Measurements from ENCODE around the gene ANAPC7.

ANAPC7 gene, protein sequence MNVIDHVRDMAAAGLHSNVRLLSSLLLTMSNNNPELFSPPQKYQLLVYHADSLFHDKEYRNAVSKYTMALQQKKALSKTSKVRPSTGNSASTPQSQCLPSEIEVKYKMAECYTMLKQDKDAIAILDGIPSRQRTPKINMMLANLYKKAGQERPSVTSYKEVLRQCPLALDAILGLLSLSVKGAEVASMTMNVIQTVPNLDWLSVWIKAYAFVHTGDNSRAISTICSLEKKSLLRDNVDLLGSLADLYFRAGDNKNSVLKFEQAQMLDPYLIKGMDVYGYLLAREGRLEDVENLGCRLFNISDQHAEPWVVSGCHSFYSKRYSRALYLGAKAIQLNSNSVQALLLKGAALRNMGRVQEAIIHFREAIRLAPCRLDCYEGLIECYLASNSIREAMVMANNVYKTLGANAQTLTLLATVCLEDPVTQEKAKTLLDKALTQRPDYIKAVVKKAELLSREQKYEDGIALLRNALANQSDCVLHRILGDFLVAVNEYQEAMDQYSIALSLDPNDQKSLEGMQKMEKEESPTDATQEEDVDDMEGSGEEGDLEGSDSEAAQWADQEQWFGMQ

GRCh38 chr12:110403146-110403975 is at the start of gene ANAPC7:
ANAPC7 (minus strand) TSS chr12:110403708; CDS start chr12:110403627, 81 bp downstream.
- TF ChIP-seq ZFP3 (CRISPR knock-in tag; IDR thresholded peaks at IDR 0.05) = no peak
- no peak for TF ChIP-seq ZNF8 (CRISPR knock-in tag; IDR thresholded peaks at IDR 0.05)
- TF ChIP-seq, protein P1, sequence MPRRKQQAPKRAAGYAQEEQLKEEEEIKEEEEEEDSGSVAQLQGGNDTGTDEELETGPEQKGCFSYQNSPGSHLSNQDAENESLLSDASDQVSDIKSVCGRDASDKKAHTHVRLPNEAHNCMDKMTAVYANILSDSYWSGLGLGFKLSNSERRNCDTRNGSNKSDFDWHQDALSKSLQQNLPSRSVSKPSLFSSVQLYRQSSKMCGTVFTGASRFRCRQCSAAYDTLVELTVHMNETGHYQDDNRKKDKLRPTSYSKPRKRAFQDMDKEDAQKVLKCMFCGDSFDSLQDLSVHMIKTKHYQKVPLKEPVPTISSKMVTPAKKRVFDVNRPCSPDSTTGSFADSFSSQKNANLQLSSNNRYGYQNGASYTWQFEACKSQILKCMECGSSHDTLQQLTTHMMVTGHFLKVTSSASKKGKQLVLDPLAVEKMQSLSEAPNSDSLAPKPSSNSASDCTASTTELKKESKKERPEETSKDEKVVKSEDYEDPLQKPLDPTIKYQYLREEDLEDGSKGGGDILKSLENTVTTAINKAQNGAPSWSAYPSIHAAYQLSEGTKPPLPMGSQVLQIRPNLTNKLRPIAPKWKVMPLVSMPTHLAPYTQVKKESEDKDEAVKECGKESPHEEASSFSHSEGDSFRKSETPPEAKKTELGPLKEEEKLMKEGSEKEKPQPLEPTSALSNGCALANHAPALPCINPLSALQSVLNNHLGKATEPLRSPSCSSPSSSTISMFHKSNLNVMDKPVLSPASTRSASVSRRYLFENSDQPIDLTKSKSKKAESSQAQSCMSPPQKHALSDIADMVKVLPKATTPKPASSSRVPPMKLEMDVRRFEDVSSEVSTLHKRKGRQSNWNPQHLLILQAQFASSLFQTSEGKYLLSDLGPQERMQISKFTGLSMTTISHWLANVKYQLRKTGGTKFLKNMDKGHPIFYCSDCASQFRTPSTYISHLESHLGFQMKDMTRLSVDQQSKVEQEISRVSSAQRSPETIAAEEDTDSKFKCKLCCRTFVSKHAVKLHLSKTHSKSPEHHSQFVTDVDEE (CRISPR knock-in tag; IDR thresholded peaks at IDR 0.05) = no peak
- no peak for TF ChIP-seq BACH2 (CRISPR knock-in tag; IDR thresholded peaks at IDR 0.05; ENCODE audit: borderline replicate concordance)
- no peak for TF ChIP-seq TOX (CRISPR knock-in tag; IDR thresholded peaks at IDR 0.05; ENCODE audit: borderline replicate concordance)
- no peak for TF ChIP-seq ZFP30 (CRISPR knock-in tag; IDR thresholded peaks at IDR 0.05)
- TF ChIP-seq POU6F1 (CRISPR knock-in tag; IDR thresholded peaks at IDR 0.05; ENCODE audit: borderline replicate concordance, low read depth) = no peak
- TF ChIP-seq TCF4 (CRISPR knock-in tag; IDR thresholded peaks at IDR 0.05; ENCODE audit: borderline replicate concordance) = no peak
- no peak for TF ChIP-seq ZNF565 (CRISPR knock-in tag; conservative IDR thresholded peaks at IDR 0.05; ENCODE audit: low read depth)
- TF ChIP-seq PATZ1 (CRISPR knock-in tag; IDR thresholded peaks at IDR 0.05; ENCODE audit: borderline replicate concordance) = no peak
- TF ChIP-seq SNAI2 (CRISPR knock-in tag; IDR thresholded peaks at IDR 0.05) = no peak
- no peak for TF ChIP-seq ESRRG (CRISPR knock-in tag; IDR thresholded peaks at IDR 0.05)
- TF ChIP-seq RARB (CRISPR knock-in tag; IDR thresholded peaks at IDR 0.05) = no peak
- TF ChIP-seq ARNTL (CRISPR knock-in tag; IDR thresholded peaks at IDR 0.05; ENCODE audit: borderline replicate concordance, low read depth) = no peak
- TF ChIP-seq, protein P2, sequence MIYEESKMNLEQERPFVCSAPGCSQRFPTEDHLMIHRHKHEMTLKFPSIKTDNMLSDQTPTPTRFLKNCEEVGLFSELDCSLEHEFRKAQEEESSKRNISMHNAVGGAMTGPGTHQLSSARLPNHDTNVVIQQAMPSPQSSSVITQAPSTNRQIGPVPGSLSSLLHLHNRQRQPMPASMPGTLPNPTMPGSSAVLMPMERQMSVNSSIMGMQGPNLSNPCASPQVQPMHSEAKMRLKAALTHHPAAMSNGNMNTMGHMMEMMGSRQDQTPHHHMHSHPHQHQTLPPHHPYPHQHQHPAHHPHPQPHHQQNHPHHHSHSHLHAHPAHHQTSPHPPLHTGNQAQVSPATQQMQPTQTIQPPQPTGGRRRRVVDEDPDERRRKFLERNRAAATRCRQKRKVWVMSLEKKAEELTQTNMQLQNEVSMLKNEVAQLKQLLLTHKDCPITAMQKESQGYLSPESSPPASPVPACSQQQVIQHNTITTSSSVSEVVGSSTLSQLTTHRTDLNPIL (CRISPR knock-in tag; IDR thresholded peaks at IDR 0.05; ENCODE audit: low read depth) = no peak
- no peak for TF ChIP-seq ZC3H10 (CRISPR knock-in tag; IDR thresholded peaks at IDR 0.05)
- no peak for TF ChIP-seq ISL1 (CRISPR knock-in tag; IDR thresholded peaks at IDR 0.05)
- peak; percentile 98 for ATAC-seq

DNA sequence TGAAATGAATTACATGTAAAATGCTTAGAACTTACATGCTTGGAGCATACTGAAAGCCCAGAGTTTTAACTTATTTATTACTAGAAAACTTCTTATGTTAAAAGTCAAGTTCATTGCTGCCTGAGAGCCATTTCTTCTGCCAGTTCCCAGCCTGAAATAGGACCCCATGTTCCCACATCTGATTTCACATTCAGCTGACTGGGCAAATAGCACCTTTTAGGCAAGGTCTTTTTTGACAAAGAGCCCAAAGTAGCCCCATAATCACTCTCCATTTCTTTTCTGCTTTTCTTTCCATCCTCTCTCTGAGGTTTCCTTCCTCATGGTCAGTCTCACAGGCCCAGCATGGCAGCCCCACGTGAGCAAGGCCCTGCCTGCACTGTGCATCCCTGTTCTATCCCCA is 47.8 kb upstream of the ANAPC7 start:
- TF ChIP-seq OSR1 (CRISPR knock-in tag; IDR thresholded peaks at IDR 0.05) = no peak

GRCh38 chr12:110449799-110450497 is 46.4 kb upstream of the ANAPC7 start, which contains the start of gene ARPC3:
ARPC3 (minus strand) TSS chr12:110450337; CDS start chr12:110450260, 77 bp downstream.
- peak; percentile 100 for ATAC-seq
- no peak for TF ChIP-seq SNAI2 (CRISPR knock-in tag; IDR thresholded peaks at IDR 0.05)
- TF ChIP-seq, protein P1 (CRISPR knock-in tag; IDR thresholded peaks at IDR 0.05) = no peak
- no peak for TF ChIP-seq RARB (CRISPR knock-in tag; IDR thresholded peaks at IDR 0.05)
- no peak for TF ChIP-seq TCF4 (CRISPR knock-in tag; IDR thresholded peaks at IDR 0.05; ENCODE audit: borderline replicate concordance)
- TF ChIP-seq OSR1 (CRISPR knock-in tag; IDR thresholded peaks at IDR 0.05) = no peak
- TF ChIP-seq ZNF70 (CRISPR knock-in tag; IDR thresholded peaks at IDR 0.05) = no peak
- TF ChIP-seq ESRRG (CRISPR knock-in tag; IDR thresholded peaks at IDR 0.05) = no peak
- TF ChIP-seq PATZ1 (CRISPR knock-in tag; IDR thresholded peaks at IDR 0.05; ENCODE audit: borderline replicate concordance) = no peak
- TF ChIP-seq ZNF8 (CRISPR knock-in tag; IDR thresholded peaks at IDR 0.05) = no peak
- TF ChIP-seq CSDC2 (CRISPR knock-in tag; IDR thresholded peaks at IDR 0.05) = no peak

More for the DNA sequence above, 47.8 kb upstream of the ANAPC7 start:
- no peak for ATAC-seq
